Neuronal stem cell (in vitro differentiated cells): ENCODE measurements around the gene STX3. TPM values are rescaled to one million over a fixed set of nuclear protein-coding genes. Genes with fewer than 3 reads are reported as not detected.

Experiments used
- DNase-seq: peaks from one replicate; pipeline ENCODE4 v3.0.0-alpha.2; 2013; ENCODE audit warnings: low spot score
- H2AFZ ChIP-seq: one replicate; pipeline ENCODE4 v1.6.1; 2013; ENCODE audit warnings: mild to moderate bottlenecking, low read length, inconsistent platforms
- H2AK5ac ChIP-seq: 2 replicates; pipeline ENCODE4 v1.6.1; 2013; ENCODE audit warnings: low read depth, mild to moderate bottlenecking, inconsistent platforms, low read length, moderate library complexity, mixed read lengths
- H2BK120ac ChIP-seq: 2 replicates; pipeline ENCODE4 v1.6.1; 2013; ENCODE audit warnings: low read depth, mild to moderate bottlenecking, inconsistent platforms, low read length, moderate library complexity, mixed read lengths
- H2BK12ac ChIP-seq: one replicate; pipeline ENCODE4 v1.6.1; 2013; ENCODE audit warnings: low read length, inconsistent platforms
- H2BK15ac ChIP-seq: 2 replicates; pipeline ENCODE4 v1.6.1; 2013; ENCODE audit warnings: mild to moderate bottlenecking, low read length, inconsistent platforms, mixed read lengths
- H2BK5ac ChIP-seq: one replicate; pipeline ENCODE4 v1.6.1; 2013; ENCODE audit warnings: inconsistent platforms, mild to moderate bottlenecking, low read length, moderate library complexity
- H3K14ac ChIP-seq: one replicate; pipeline ENCODE4 v1.6.1; 2013; ENCODE audit warnings: low read length, inconsistent platforms
- H3K18ac ChIP-seq: 2 replicates; pipeline ENCODE4 v1.6.1; 2013; ENCODE audit warnings: low read length, inconsistent platforms
- H3K23ac ChIP-seq: 2 replicates; pipeline ENCODE4 v1.6.1; 2013; ENCODE audit warnings: low read depth, mild to moderate bottlenecking, mixed read lengths, low read length, inconsistent platforms; ENCODE audit not compliant: poor library complexity
- H3K27ac ChIP-seq: replicated peaks from 3 replicates; pipeline ENCODE4 v1.5.1; 2013; ENCODE audit warnings: low read length, inconsistent platforms
- H3K27me3 ChIP-seq, 3 experiments: 2 replicates each; pipeline ENCODE4 v1.6.1; 2013; ENCODE audit warnings: low read length in 3 of 3, mild to moderate bottlenecking in 2 of 3, inconsistent platforms in 1 of 3, low read depth in 1 of 3, mixed read lengths in 1 of 3, moderate library complexity in 1 of 3; ENCODE audit not compliant: control insufficient read depth in 3 of 3, insufficient read depth in 3 of 3
- H3K36me3 ChIP-seq, 2 donors: replicated peaks in 1 of 2; 2 replicates each; pipeline ENCODE4 v1.6.1; 2013; ENCODE audit warnings: low read length in 2 of 2; ENCODE audit not compliant: control insufficient read depth in 2 of 2, insufficient read depth in 2 of 2
- H3K4ac ChIP-seq: 2 replicates; pipeline ENCODE4 v1.6.1; 2013; ENCODE audit warnings: inconsistent platforms, mild to moderate bottlenecking, low read length, moderate library complexity
- H3K4me1 ChIP-seq, 2 donors: 1 replicate in 1 of 2; 2 replicates in 1 of 2; pipeline ENCODE4 v1.6.1; 2013; ENCODE audit warnings: low read length in 2 of 2, low read depth in 1 of 2; ENCODE audit not compliant: control insufficient read depth in 2 of 2, insufficient read depth in 1 of 2
- H3K4me2 ChIP-seq: one replicate; pipeline ENCODE4 v1.6.1; 2013; ENCODE audit warnings: mild to moderate bottlenecking, low read length, inconsistent platforms; ENCODE audit not compliant: insufficient read depth, poor library complexity, severe bottlenecking
- H3K4me3 ChIP-seq, 2 donors: 2 replicates each; pipeline ENCODE4 v1.5.1; 2013; ENCODE audit warnings: low read length in 2 of 2, mild to moderate bottlenecking in 2 of 2, inconsistent platforms in 1 of 2, moderate library complexity in 1 of 2
- H3K79me1 ChIP-seq: one replicate; pipeline ENCODE4 v1.6.1; 2013; ENCODE audit warnings: low read depth, mild to moderate bottlenecking, inconsistent platforms, low read length, moderate library complexity
- H3K9ac ChIP-seq: one replicate; pipeline ENCODE4 v1.6.1; 2013; ENCODE audit warnings: mild to moderate bottlenecking, low read depth, low read length, inconsistent platforms; ENCODE audit not compliant: poor library complexity
- H3K9me3 ChIP-seq, 2 donors: replicated peaks in 1 of 2; 2 replicates each; pipeline versions ENCODE3 to v1.6.1; 2013; ENCODE audit warnings: low read length in 2 of 2, mild to moderate bottlenecking in 2 of 2, inconsistent platforms in 1 of 2, low read depth in 1 of 2, mixed read lengths in 1 of 2, moderate library complexity in 1 of 2; ENCODE audit not compliant: control insufficient read depth in 2 of 2, insufficient read depth in 1 of 2
- H4K8ac ChIP-seq: one replicate; pipeline ENCODE4 v1.6.1; 2013; ENCODE audit warnings: low read depth, mild to moderate bottlenecking, inconsistent platforms, low read length, moderate library complexity
- H4K91ac ChIP-seq: one replicate; pipeline ENCODE4 v1.6.1; 2013; ENCODE audit warnings: low read length, low read depth, mild to moderate bottlenecking, inconsistent platforms; ENCODE audit not compliant: poor library complexity
- WGBS, 2 donors: extraction: QIAGEN DNeasy Blood & Tissue Kit; methylation state at CpG; one replicate each; pipeline ENCODE4 v1.1.7; 2013; ENCODE audit warnings: missing lambda C conversion rate in 2 of 2, mixed read lengths in 1 of 2; ENCODE audit not compliant: insufficient read length in 2 of 2, insufficient replicate concordance in 1 of 2; ENCODE audit errors: extremely low coverage in 2 of 2; 5-methylcytosine and 5-hydroxymethylcytosine counted together
- polyA plus RNA-seq, 2 experiments: library from polyadenylated mRNA; stranded (reverse); fragments of 200-250 nt; gene quantifications; one replicate each; pipeline ENCODE4 v1.2.3, GENCODE V29; 2013

STX3 gene
- polyA plus RNA-seq (2013, experiment 1 of 2): 28.3 TPM
- 28.3 TPM for polyA plus RNA-seq (2013, experiment 2 of 2)

DNA sequence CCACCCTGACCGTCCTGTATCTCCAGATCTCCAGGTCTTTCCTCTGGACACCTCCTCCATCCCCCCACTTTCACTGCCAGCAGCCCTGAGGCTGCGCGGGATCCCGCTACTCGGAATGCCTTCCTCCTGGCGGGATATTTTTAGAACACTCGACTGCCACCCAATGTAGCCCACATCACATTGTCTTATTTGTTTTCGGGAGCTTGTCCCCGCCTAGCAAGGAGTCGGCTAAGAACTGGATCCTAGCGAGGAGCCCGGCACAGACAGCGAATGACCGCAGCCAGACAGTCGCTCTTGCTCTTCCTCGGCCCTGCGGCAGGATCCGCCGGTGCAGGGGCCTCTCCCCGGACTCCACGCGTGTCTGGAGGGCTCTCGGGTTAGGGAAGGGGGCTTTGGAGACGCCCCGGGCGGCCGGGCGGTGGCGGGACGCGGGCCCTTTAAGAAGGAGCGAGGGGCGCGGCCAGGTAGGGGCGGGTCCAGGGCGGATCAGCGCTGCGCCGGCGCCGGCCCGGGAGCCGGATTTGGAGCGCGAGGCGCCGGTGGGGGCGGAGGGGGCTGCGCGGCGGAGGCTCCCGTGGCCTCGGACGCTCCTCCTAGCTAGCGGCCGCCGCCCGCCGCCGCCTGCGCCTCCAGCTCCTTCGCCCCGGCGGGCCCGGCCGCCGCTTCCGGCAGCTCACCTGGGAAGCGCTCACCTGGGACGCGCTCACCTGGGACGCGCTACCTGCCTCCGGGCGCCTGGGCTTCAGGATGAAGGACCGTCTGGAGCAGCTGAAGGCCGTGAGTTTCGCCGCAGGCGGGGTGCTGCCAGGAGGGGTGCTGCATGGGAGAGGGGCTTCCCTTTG, at the start of gene STX3:
TSS of gene STX3 (plus strand) at position 518 of the 842 bp plus-strand sequence. CDS start at position 748, 230 bp downstream.
- H3K9ac ChIP-seq: peak within 1 kb of the TSS; percentile 53
- no peak within 1 kb of the TSS for H2BK12ac ChIP-seq
- peak within 1 kb of the TSS; percentile 95 for H3K18ac ChIP-seq
- no peak within 1 kb of the TSS for H2BK120ac ChIP-seq
- H3K4ac ChIP-seq: no peak within 1 kb of the TSS
- H3K4me2 ChIP-seq: peak within 1 kb of the TSS; percentile 88
- peak within 1 kb of the TSS; percentile 93 for H2AFZ ChIP-seq
- H3K27ac ChIP-seq: peak within 1 kb of the TSS; percentile 9
- H2AK5ac ChIP-seq: no peak within 1 kb of the TSS
- H3K23ac ChIP-seq: peak within 1 kb of the TSS; percentile 62
- peak within 1 kb of the TSS; percentile 47 to 97 for H3K4me3 ChIP-seq
- H2BK5ac ChIP-seq: peak within 1 kb of the TSS; percentile 6
- H3K79me1 ChIP-seq: no peaks in the 10 kb centered on the region
- H4K8ac ChIP-seq: no peak within 1 kb of the TSS
- no peaks in the 10 kb centered on the region for H3K36me3 ChIP-seq
- no peak within 1 kb of the TSS for H4K91ac ChIP-seq
- H3K27me3 ChIP-seq: peaks cover 0 to 57% (median 0%) of the 10 kb centered on the region in 3 experiments
- WGBS, 2 donors: no CpG with 5 or more reads among the region's 80 CpGs
- no peak within 1 kb of the TSS for H2BK15ac ChIP-seq
- peaks cover 0 to 12% of the 10 kb centered on the region in 2 donors for H3K4me1 ChIP-seq
- peak; percentile 71 for DNase-seq
- H3K14ac ChIP-seq: peak within 1 kb of the TSS; percentile 86
- H3K9me3 ChIP-seq: no peaks in the 10 kb centered on the region

DNA sequence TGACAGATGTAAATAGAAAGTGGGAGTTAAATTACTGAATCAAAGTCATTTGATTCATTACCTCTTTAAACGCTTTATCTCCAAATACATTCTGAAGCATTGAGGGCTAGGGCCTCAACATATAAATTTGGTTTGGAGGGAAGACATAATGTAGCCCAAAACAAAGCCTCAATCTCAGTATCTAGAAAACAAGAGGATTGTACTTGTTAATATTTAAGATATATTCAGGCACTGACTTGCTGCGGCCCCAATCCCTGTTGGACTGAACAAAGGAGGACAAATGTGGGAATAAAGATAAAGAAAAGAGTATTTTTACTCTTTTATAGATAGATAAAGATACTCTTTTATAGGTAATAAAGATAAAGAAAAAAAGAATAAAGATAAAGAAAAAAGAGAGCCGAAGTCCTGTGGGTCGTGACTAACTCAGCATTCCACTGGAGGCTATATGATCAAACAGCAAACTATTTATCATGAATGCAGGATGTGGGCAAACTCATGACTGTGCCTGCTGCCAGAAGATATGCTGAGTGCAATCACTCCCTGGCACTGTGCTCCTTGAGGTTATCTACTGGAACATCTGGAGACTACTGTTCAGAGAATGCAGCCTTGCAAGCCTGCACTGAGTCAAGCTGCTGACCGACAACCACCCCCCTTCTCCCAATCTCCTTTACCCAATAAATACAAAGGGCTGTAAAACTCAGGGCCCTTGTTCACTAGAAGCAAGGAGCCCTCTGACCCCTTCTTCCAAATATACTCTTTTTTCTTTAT, 48.5 kb upstream of the STX3 start:
- H2BK12ac ChIP-seq: no peak overlapping the region
- H2BK5ac ChIP-seq: no peak overlapping the region
- H3K4me2 ChIP-seq: no peak overlapping the region
- no peak overlapping the region for H2AK5ac ChIP-seq
- H2AFZ ChIP-seq: peak overlapping the region; percentile 74
- H3K9me3 ChIP-seq: no peaks in the 10 kb centered on the region
- no peak overlapping the region for H3K4me3 ChIP-seq
- no peak overlapping the region for H2BK15ac ChIP-seq
- H4K91ac ChIP-seq: no peak overlapping the region
- no peak overlapping the region for H3K4ac ChIP-seq
- H4K8ac ChIP-seq: no peak overlapping the region
- no peak overlapping the region for H3K27ac ChIP-seq
- H2BK120ac ChIP-seq: no peak overlapping the region
- WGBS, 2 donors: no CpG with 5 or more reads among the region's 5 CpGs
- no peak for DNase-seq
- H3K9ac ChIP-seq: no peak overlapping the region
- H3K79me1 ChIP-seq: no peaks in the 10 kb centered on the region
- H3K18ac ChIP-seq: no peak overlapping the region
- no peak overlapping the region for H3K14ac ChIP-seq
- H3K23ac ChIP-seq: no peak overlapping the region
- no peaks in the 10 kb centered on the region for H3K36me3 ChIP-seq
- peaks cover 0 to 3% (median 0%) of the 10 kb centered on the region in 3 experiments for H3K27me3 ChIP-seq
- no peaks in the 10 kb centered on the region for H3K4me1 ChIP-seq

DNA sequence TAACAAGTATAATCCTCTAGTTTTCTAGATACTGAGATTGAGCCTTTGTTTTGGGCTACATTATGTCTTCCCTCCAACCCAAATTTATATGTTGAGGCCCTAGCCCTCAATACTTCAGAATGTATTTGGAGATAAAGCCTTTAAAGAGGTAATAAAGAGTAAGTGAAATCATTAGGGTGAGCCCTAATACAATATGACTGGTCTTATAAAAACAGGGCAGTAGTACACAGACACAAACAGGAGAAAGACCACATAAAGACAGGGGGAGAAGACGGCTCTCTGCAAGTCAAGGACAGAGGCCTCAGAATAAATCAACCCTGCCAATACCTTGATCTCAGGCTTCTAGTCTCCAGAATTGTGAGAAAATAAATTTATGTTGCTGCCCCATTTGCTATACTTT, 47.8 kb upstream of the STX3 start:
- Histone ChIP-seq H2AK5ac (no peak overlapping the region), H2BK15ac (no peak overlapping the region), H3K4ac (no peak overlapping the region), H3K14ac (no peak overlapping the region), H4K91ac (no peak overlapping the region), H2BK120ac (no peak overlapping the region), H3K4me1 (no peaks in the 10 kb centered on the region), H3K18ac (no peak overlapping the region), H2BK12ac (no peak overlapping the region), H3K9me3 (no peaks in the 10 kb centered on the region), H3K79me1 (no peaks in the 10 kb centered on the region), H3K23ac (no peak overlapping the region), H2AFZ (peak overlapping the region; percentile 74), H3K4me2 (no peak overlapping the region), H3K27ac (no peak overlapping the region), H3K4me3 (no peak overlapping the region), H3K36me3 (no peaks in the 10 kb centered on the region), H2BK5ac (no peak overlapping the region), H3K9ac (no peak overlapping the region), H4K8ac (no peak overlapping the region), H3K27me3 (peaks cover 0 to 3% (median 0%) of the 10 kb centered on the region in 3 experiments)
- no CpG with 5 or more reads among the region's 1 CpG for WGBS, 2 donors
- DNase-seq: no peak

DNA sequence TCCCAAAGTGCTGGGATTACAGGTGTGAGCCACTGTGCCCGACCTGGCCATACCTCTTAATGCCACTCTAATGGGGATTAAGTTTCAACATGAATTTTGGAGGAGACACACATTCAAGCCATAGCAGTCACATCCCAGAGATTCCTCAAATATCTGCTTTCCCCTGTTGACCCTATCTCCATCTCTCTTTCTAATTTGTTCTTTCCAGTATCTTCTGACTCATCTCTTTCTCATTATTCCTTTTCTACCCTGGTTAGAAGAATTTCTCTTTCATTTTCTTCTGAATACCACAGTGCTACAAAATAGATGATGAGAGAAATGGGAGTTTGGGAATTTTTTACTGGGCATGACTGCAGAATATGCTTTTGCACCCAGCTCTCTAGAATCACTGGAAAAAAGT, 46.6 kb upstream of the STX3 start:
- Histone ChIP-seq H2BK5ac (no peak overlapping the region), H2AK5ac (no peak overlapping the region), H3K9ac (no peak overlapping the region), H4K91ac (no peak overlapping the region), H2AFZ (no peak overlapping the region), H3K4me2 (no peak overlapping the region), H4K8ac (no peak overlapping the region), H3K14ac (no peak overlapping the region), H3K79me1 (no peaks in the 10 kb centered on the region), H3K23ac (no peak overlapping the region), H3K27me3 (peaks cover 0 to 3% (median 0%) of the 10 kb centered on the region in 3 experiments), H3K36me3 (no peaks in the 10 kb centered on the region), H3K4ac (no peak overlapping the region), H3K4me3 (no peak overlapping the region), H2BK120ac (no peak overlapping the region), H3K9me3 (peaks cover 0 to 4% of the 10 kb centered on the region in 2 donors), H3K4me1 (no peaks in the 10 kb centered on the region), H3K27ac (no peak overlapping the region), H2BK15ac (no peak overlapping the region), H3K18ac (no peak overlapping the region), H2BK12ac (no peak overlapping the region)
- WGBS, 2 donors: no CpG with 5 or more reads among the region's 1 CpG
- no peak for DNase-seq
